BE2C (cell line): ENCODE results near the gene TNFRSF8.

Experiments used
- DNase-seq: peaks from one replicate; pipeline ENCODE4 v3.0.0-alpha.2; 2020
- H3K27me3 ChIP-seq: fragments of 250-450 bp; sonication (Bioruptor Pico); 2 replicates; pipeline ENCODE4 v1.5.1; 2020; ENCODE audit warnings: mild to moderate bottlenecking
- H3K36me3 ChIP-seq: fragments of 250-450 bp; sonication (Bioruptor Pico); 2 replicates; pipeline ENCODE4 v1.5.1; 2020; ENCODE audit warnings: mild to moderate bottlenecking
- H3K4me1 ChIP-seq: fragments of 250-450 bp; sonication (Bioruptor Pico); 2 replicates; pipeline ENCODE4 v1.5.1; 2020
- H3K4me3 ChIP-seq: 2 replicates; pipeline ENCODE4 v1.5.1; 2011; ENCODE audit warnings: low read depth, low read length
- H3K9me3 ChIP-seq: fragments of 250-450 bp; sonication (Bioruptor Pico); 2 replicates; pipeline ENCODE4 v1.5.1; 2020
- CTCF ChIP-seq: IDR thresholded peaks from 2 replicates; pipeline ENCODE4 v1.5.1; 2012; ENCODE audit warnings: mild to moderate bottlenecking, low read depth, low read length

TNFRSF8 gene

GRCh38 chr1:12188657-12189327 lies 125.7 kb downstream of the TNFRSF8 start:
- no peak overlapping the region for H3K4me3 ChIP-seq
- H3K4me1 ChIP-seq, result no peaks in the 10 kb centered on the region
- H3K9me3 ChIP-seq, result no peaks in the 10 kb centered on the region
- TF ChIP-seq CTCF, result no peak
- H3K36me3 ChIP-seq, result no peaks in the 10 kb centered on the region
- H3K27me3 ChIP-seq, result peaks cover 10% of the 10 kb centered on the region; the same call in 1 of the 2 replicates
- no peak for DNase-seq

GRCh38 chr1:12189328-12189682 lies 126.2 kb downstream of the TNFRSF8 start:
- no peaks in the 10 kb centered on the region for H3K9me3 ChIP-seq
- TF ChIP-seq CTCF, result no peak
- no peaks in the 10 kb centered on the region for H3K36me3 ChIP-seq
- no peak for DNase-seq
- H3K27me3 ChIP-seq, result peaks cover 10% of the 10 kb centered on the region; the same call in 1 of the 2 replicates
- no peaks in the 10 kb centered on the region for H3K4me1 ChIP-seq
- no peak overlapping the region for H3K4me3 ChIP-seq

GRCh38 chr1:12191242-12192032 lies 128.3 kb downstream of the TNFRSF8 start:
- no peak overlapping the region for H3K4me3 ChIP-seq
- no peak for DNase-seq
- H3K27me3 ChIP-seq, result peaks cover 10% of the 10 kb centered on the region; the same call in 1 of the 2 replicates
- no peaks in the 10 kb centered on the region for H3K9me3 ChIP-seq
- TF ChIP-seq CTCF, result no peak
- H3K4me1 ChIP-seq, result no peaks in the 10 kb centered on the region
- H3K36me3 ChIP-seq, result no peaks in the 10 kb centered on the region
